ENCODE data around the gene ARHGAP10. TPM values are rescaled to one million over a fixed set of nuclear protein-coding genes. Genes with fewer than 3 reads are reported as not detected.

ARHGAP10 gene
- total RNA-seq, 1 experiment from 2014 or later, result 9.0 TPM

GRCh38 chr4:147825451-147826287 lies 93.8 kb downstream of the ARHGAP10 start:
- Histone ChIP-seq H3K27ac (ENCODE audit: low read length) (peak overlapping the region; percentile 40; the same call in 1 of the 2 replicates), H3K9ac (ENCODE audit: low read length) (no peak overlapping the region), H3K9me3 (ENCODE audit: low read length) (no peaks in the 10 kb centered on the region), H4K20me1 (ENCODE audit: low read length) (no peaks in the 10 kb centered on the region), H3K27me3 (ENCODE audit: low read length) (no peaks in the 10 kb centered on the region), H3F3A (ENCODE audit: low read length, unreplicated experiment) (no peaks in the 10 kb centered on the region), H3K4me2 (ENCODE audit: low read length) (no peak overlapping the region), H3K4me1 (ENCODE audit: insufficient read depth, low read length) (peaks cover 22% of the 10 kb centered on the region), H3K36me3 (ENCODE audit: low read depth, low read length) (no peaks in the 10 kb centered on the region), H3K9me2 (replicated peaks; ENCODE audit: low read length) (no peaks in the 10 kb centered on the region), H3K4me3 (ENCODE audit: low read length) (no peak overlapping the region), H2AFZ (ENCODE audit: low read length) (no peak overlapping the region), H3K79me2 (ENCODE audit: low read length) (no peaks in the 10 kb centered on the region)
- TF ChIP-seq EZH2phosphoT487 (IDR thresholded peaks at IDR 0.05; ENCODE audit: borderline replicate concordance, low read length) (no peak), CTCF (conservative IDR thresholded peaks at IDR 0.05; ENCODE audit: low read depth, low read length) (no peak), EZH2 (IDR thresholded peaks at IDR 0.05; ENCODE audit: low read length, unreplicated experiment) (no peak)
- CTCF ChIA-PET, result no interaction called here
- ATAC-seq (no peak), DNase-seq (peak; percentile 7)
- POLR2A ChIA-PET (ENCODE audit: unreplicated experiment), result interaction anchor here (0.5 kb wide), 1 partner anchor 41 kb away, joined by 4 read pairs; no protein-coding TSS in a partner anchor
- intact Hi-C loops (cut with micrococcal nuclease), result no loop called here
- no TSS peak for BruUV-seq (replicated peaks)

GRCh38 chr4:147826288-147826646 lies 94.4 kb downstream of the ARHGAP10 start:
- CTCF ChIA-PET, result no interaction called here
- POLR2A ChIA-PET (ENCODE audit: unreplicated experiment), result no interaction called here
- H3K4me3 ChIP-seq (ENCODE audit: low read length), result no peak overlapping the region
- no peak overlapping the region for H2AFZ ChIP-seq (ENCODE audit: low read length)
- H3K9ac ChIP-seq (ENCODE audit: low read length), result no peak overlapping the region
- peaks cover 2% of the 10 kb centered on the region for H3F3A ChIP-seq (ENCODE audit: low read length, unreplicated experiment)
- no peaks in the 10 kb centered on the region for H3K79me2 ChIP-seq (ENCODE audit: low read length)
- intact Hi-C loops (cut with micrococcal nuclease), result no loop called here
- no peak for ATAC-seq
- no peaks in the 10 kb centered on the region for H3K9me2 ChIP-seq (replicated peaks; ENCODE audit: low read length)
- H3K27me3 ChIP-seq (ENCODE audit: low read length), result no peaks in the 10 kb centered on the region
- DNase-seq, result peak; percentile 5
- H4K20me1 ChIP-seq (ENCODE audit: low read length), result no peaks in the 10 kb centered on the region
- H3K9me3 ChIP-seq (ENCODE audit: low read length), result no peaks in the 10 kb centered on the region
- TF ChIP-seq EZH2phosphoT487 (IDR thresholded peaks at IDR 0.05; ENCODE audit: borderline replicate concordance, low read length) (no peak), EZH2 (IDR thresholded peaks at IDR 0.05; ENCODE audit: low read length, unreplicated experiment) (no peak), CTCF (conservative IDR thresholded peaks at IDR 0.05; ENCODE audit: low read depth, low read length) (no peak)
- no peak overlapping the region for H3K4me2 ChIP-seq (ENCODE audit: low read length)
- BruUV-seq (replicated peaks), result no TSS peak
- H3K4me1 ChIP-seq (ENCODE audit: insufficient read depth, low read length), result peaks cover 28% of the 10 kb centered on the region
- H3K36me3 ChIP-seq (ENCODE audit: low read depth, low read length), result no peaks in the 10 kb centered on the region
- peak overlapping the region; percentile 40; the same call in 1 of the 2 replicates for H3K27ac ChIP-seq (ENCODE audit: low read length)

GRCh38 chr4:147828331-147828905 lies 96.5 kb downstream of the ARHGAP10 start:
- DNase-seq, result peak; percentile 4
- Histone ChIP-seq H3K9me2 (replicated peaks; ENCODE audit: low read length) (no peaks in the 10 kb centered on the region), H2AFZ (ENCODE audit: low read length) (no peak overlapping the region), H3F3A (ENCODE audit: low read length, unreplicated experiment) (peaks cover 9% of the 10 kb centered on the region), H3K36me3 (ENCODE audit: low read depth, low read length) (no peaks in the 10 kb centered on the region), H3K27ac (ENCODE audit: low read length) (no peak overlapping the region), H3K4me3 (ENCODE audit: low read length) (no peak overlapping the region), H3K27me3 (ENCODE audit: low read length) (no peaks in the 10 kb centered on the region), H3K4me1 (ENCODE audit: insufficient read depth, low read length) (peaks cover 41% of the 10 kb centered on the region), H3K9me3 (ENCODE audit: low read length) (no peaks in the 10 kb centered on the region), H3K79me2 (ENCODE audit: low read length) (no peaks in the 10 kb centered on the region), H3K4me2 (ENCODE audit: low read length) (no peak overlapping the region), H4K20me1 (ENCODE audit: low read length) (no peaks in the 10 kb centered on the region), H3K9ac (ENCODE audit: low read length) (no peak overlapping the region)
- ATAC-seq, result no peak
- no TSS peak for BruUV-seq (replicated peaks)
- ChIA-PET CTCF (no interaction called here), POLR2A (ENCODE audit: unreplicated experiment) (no interaction called here)
- TF ChIP-seq EZH2phosphoT487 (IDR thresholded peaks at IDR 0.05; ENCODE audit: borderline replicate concordance, low read length) (no peak), CTCF (conservative IDR thresholded peaks at IDR 0.05; ENCODE audit: low read depth, low read length) (no peak), EZH2 (IDR thresholded peaks at IDR 0.05; ENCODE audit: low read length, unreplicated experiment) (no peak)
- intact Hi-C loops (cut with micrococcal nuclease), result no loop called here
